Measurements from ENCODE around the gene DIAPH1.

DIAPH1 gene

DNA sequence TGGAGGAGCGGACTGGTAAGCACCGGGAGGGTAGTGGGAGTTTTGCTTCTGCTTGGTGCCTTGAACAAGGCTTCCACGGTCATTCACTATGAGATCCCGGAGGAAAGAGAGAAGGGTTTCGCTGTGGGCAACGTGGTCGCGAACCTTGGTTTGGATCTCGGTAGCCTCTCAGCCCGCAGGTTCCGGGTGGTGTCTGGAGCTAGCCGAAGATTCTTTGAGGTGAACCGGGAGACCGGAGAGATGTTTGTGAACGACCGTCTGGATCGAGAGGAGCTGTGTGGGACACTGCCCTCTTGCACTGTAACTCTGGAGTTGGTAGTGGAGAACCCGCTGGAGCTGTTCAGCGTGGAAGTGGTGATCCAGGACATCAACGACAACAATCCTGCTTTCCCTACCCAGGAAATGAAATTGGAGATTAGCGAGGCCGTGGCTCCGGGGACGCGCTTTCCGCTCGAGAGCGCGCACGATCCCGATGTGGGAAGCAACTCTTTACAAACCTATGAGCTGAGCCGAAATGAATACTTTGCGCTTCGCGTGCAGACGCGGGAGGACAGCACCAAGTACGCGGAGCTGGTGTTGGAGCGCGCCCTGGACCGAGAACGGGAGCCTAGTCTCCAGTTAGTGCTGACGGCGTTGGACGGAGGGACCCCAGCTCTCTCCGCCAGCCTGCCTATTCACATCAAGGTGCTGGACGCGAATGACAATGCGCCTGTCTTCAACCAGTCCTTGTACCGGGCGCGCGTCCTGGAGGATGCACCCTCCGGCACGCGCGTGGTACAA is 142.5 kb downstream of the DIAPH1 start:
- no peak for DNase-seq

GRCh38 chr5:141475625-141476131 is 143.1 kb downstream of the DIAPH1 start, which contains the start of gene PCDHGC3:
Gene PCDHGC3, plus strand, starts transcription at chr5:141475966. Its CDS starts 151 bp downstream, at chr5:141476117.
- DNase-seq: no peak

- no peak for DNase-seq
Measured at GRCh38 chr5:141465351-141465750, 153.4 kb downstream of the DIAPH1 start.
